Stimulated activated CD4-positive, alpha-beta T cell treated with anti-CD3 and anti-CD28 coated beads, Interleukin-1b, Interleukin-23, amount 100 ng/mL, for 48 hours (primary cell): ENCODE data around the gene PNPLA6.

Experiments
- DNase-seq: peaks from one replicate; pipeline ENCODE4 v3.0.0-alpha.2; 2020

Gene PNPLA6

DNA sequence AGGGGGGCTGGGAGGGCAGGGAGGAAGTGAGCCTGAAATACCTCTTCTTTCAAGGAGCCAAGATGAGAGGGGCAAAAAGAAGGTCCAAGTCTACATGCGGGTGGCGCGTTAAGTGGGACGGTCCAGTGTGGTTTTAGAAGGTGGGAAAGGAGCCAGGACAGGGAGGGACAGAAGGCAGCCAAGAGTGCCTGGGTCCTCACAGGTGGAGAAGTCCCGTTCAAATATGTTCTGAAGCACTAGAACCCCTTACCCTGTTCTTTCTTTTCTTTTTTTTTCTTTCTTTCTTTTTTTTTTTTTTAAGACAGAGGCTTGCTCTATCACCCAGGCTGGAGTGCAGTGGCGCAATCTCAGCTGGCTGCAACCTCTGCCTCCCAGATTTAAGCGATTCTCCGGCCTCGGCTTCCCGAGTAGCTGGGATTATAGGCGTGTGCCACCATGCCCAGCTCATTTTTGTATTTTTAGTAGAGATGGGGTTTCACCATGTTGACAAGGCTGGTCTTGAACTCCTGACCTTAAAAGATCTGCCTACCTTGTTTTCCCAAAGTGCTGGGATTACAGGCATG lies 67.5 kb downstream of the PNPLA6 start:
- DNase-seq = no peak

DNA sequence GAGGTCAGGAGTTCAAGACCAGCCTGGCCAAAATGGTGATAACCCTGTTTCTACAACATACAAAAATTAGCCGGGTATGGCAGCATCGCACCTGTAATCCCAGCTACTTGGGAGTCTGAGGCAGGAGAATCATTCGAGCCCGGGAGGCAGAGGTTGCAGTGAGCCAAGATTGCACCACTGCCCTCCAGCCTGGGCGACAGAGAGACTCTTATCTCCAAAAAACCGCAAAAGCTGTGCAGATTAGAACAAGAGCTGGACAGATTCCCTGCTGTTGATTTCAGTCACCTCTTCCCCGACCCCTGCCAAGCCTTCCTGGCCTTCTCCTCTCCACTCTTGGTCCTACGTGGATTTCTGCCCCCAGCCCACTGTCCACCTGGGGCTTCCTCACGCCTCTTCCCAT lies 68.4 kb downstream of the PNPLA6 start:
- DNase-seq = no peak

DNA sequence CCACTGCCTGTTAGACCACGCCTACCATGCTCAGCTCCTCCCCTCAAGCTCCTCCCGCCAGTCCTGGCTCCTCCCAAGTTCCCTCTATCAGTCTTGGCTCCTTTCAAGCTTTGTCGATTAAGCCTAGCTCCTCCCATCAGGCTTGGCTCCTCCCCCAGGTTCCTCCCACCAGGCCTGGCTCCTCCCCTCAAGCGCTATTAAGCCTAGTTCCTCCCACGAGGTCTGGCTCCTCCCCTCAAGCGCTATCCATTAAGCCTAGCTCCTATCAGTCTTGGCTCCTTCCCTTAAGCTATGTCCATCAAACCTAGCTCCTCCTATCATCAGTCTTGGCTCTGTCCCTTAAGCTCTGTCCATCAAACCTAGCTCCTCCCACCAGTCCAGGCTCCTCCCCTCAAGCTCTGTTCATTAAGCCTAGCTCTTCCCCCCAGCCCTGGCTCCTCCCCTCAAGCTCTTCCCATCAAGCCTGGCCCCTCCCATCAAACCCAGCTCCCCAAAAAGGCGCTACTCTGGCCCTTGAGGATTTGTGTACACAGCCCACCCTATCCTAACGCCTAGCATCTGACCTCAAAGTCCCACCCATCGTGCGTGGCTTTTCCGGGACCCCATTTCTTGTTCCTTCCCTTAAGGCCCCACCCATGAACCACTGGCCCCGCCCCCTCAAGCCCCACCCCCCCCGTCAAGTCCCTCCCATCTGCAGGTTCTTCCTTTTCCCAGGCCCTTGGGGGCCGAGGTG lies 70.1 kb downstream of the PNPLA6 start:
- peak; percentile 45 for DNase-seq

DNA sequence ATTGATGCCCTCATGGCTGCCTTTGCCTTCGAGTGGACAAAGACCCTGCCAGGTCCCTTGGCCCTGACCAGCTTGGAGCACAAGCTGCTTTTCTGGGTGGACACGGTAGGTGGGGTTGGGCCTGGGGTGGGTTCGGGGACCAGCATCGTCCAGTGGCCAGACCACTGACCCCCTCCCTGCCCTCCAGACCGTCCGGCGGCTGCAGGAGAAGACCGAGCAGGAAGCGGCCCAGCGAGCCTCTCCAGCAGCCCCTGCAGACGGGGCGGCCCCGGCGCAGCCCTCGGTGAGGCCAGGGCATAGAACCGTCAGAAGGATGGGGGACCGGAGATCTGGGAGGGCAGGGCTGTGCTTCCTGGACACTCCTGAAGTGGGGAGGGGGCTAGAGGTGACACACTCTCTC lies 70.8 kb downstream of the PNPLA6 start:
- no peak for DNase-seq

DNA sequence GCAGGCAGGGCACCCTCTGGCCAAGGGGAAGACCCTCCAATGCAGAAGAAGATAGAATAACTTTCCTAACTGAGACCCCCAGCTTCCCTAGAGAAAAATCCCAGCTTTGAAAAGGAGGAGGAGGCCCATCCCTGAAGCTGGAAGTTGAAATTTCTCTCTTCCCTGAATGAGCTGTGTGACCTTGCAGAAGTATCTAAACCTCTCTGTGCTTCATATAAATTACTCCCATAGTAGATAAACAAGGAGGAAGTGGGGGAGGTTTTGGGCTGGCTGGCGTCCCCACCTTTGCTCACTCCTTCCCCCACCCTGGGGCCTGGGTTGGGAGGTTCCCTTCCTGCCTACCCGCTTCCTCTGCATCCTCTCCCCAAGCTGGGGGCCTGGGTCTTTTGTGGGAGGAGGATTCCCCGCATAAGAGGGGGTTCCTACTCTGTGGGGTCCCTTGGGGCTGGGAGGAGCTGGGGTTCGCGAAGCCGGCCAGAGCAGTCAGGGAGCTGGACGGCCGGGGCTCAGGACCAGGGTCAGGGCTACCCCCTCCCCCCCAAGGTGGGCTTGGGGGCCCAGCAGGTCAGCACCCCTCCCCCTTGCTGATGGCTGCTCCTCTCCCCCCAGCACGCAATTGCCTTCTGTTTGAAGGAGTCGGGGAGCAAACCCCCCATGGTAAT lies 71.8 kb downstream of the PNPLA6 start:
- no peak for DNase-seq

DNA sequence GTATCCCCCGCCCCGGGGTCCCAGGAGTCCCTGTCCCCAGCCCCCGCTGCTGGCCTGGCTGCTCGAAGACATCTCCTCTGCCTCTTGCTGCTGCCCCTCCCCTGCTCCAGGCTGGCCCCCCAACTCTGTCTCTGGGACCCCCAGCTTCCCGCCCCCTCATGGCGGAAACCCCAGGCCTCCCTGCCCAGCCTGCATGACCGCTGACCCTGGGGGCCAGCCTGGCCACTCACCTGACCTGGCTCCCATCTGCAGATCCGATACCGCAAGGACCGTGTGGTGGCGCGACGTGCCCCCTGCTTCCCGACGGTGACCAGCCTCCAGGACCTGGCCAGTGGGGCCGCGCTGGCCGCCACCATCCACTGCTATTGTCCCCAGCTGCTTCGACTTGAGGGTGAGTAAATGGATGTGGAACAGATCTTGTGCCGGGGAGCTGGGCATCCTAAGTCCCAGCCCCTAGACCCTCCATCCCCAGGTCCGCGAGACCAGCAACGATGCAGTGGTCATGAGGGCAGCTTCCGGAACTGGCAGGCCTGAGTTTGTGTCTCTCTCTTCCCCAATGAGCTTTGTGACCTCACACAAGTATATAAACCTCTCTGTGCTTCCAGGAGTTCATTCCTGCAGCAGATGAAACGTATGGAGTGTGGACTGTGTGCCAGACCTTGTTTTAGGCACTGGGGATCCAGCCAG lies 72.5 kb downstream of the PNPLA6 start:
- no peak for DNase-seq

DNA sequence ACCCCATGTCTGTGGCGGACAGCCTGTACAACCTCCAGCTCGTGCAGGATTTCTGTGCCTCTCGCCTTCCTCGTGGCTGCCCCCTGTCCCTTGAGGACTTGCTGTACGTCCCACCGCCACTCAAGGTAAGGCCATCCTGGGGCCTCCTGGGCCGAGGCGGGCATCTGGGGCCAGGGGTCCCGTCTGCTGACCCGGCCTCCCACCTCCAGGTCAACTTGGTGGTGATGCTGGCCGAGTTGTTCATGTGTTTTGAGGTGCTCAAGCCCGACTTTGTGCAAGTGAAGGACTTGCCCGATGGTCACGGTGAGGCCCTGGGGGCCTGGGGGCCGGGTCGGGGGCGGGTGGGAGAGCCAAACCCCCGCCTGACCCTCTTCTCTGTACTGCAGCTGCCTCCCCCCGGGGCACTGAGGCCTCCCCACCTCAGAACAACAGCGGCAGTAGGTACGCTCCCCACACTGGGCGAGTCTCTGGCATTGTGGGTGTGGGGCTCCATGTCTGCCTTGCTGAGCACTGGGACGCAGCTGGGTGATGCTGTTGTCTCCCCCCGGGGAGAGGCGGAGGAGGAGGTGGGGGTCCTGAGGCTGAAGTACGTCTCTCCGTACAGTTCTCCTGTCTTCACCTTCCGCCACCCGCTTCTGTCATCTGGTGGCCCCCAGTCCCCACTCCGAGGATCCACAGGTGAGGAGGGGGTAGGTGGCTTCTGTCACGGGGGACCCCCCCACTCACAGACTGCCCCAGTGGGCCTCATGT lies 75.1 kb downstream of the PNPLA6 start:
- DNase-seq = no peak
